HG03103 (cell line): ENCODE results near the gene PRDM15.

Source experiments
- ATAC-seq: cut with Tn5 transposase; IDR thresholded peaks from one replicate; pipeline ENCODE4 v1.9.1; 2021; ENCODE audit warnings: low read depth; ENCODE audit not compliant: unreplicated experiment

PRDM15 gene

GRCh38 chr21:41767606-41768436 lies 111.3 kb downstream of the PRDM15 start:
- no peak for ATAC-seq

- no peak for ATAC-seq
Observed at GRCh38 chr21:41766883-41767605, 112.1 kb downstream of the PRDM15 start, which contains the start of gene RIPK4. Gene RIPK4 (minus strand): TSS chr21:41767052. CDS start chr21:41767041, 11 bp downstream.

GRCh38 chr21:41765973-41766882 lies 112.9 kb downstream of the PRDM15 start:
- ATAC-seq = no peak

GRCh38 chr21:41765420-41765821 lies 113.7 kb downstream of the PRDM15 start:
- no peak for ATAC-seq

- ATAC-seq = no peak
Observed at GRCh38 chr21:41764558-41765419, 114.4 kb downstream of the PRDM15 start.

GRCh38 chr21:41763996-41764395 lies 115.1 kb downstream of the PRDM15 start:
- ATAC-seq = no peak

- no peak for ATAC-seq
Observed at GRCh38 chr21:41763398-41763931, 115.7 kb downstream of the PRDM15 start.

GRCh38 chr21:41762753-41763152 lies 116.4 kb downstream of the PRDM15 start:
- ATAC-seq = no peak

GRCh38 chr21:41761934-41762635 lies 117.1 kb downstream of the PRDM15 start:
- no peak for ATAC-seq

GRCh38 chr21:41761211-41761933 lies 117.8 kb downstream of the PRDM15 start:
- no peak for ATAC-seq

- ATAC-seq = no peak
Observed at GRCh38 chr21:41760411-41760810, 118.7 kb downstream of the PRDM15 start.

GRCh38 chr21:41759926-41760325 lies 119.2 kb downstream of the PRDM15 start:
- ATAC-seq = no peak

GRCh38 chr21:41759214-41759840 lies 119.8 kb downstream of the PRDM15 start:
- no peak for ATAC-seq

- no peak for ATAC-seq
Observed at GRCh38 chr21:41758550-41758949, 120.6 kb downstream of the PRDM15 start.

- ATAC-seq = no peak
Observed at GRCh38 chr21:41755934-41756773, 123.0 kb downstream of the PRDM15 start.

GRCh38 chr21:41755258-41755933 lies 123.7 kb downstream of the PRDM15 start:
- no peak for ATAC-seq
